SK-N-SH (cell line): ENCODE measurements around the gene KIF3C.

Experiments used
- CTCF ChIP-seq: fragments of 200-600 bp; sonication (generic); IDR thresholded peaks from 2 replicates; pipeline ENCODE4 v1.6.1; 2017; ENCODE audit warnings: antibody characterized with exemption, mild to moderate bottlenecking, moderate library complexity
- FOXJ3 ChIP-seq: sonication (generic); formaldehyde crosslinking; IDR thresholded peaks from 2 replicates; pipeline ENCODE4 v1.5.1; 2020; ENCODE audit warnings: mild to moderate bottlenecking, missing genetic modification reagents
- FOXM1 ChIP-seq: IDR thresholded peaks from 2 replicates; pipeline ENCODE4 v1.4.0; 2012; ENCODE audit warnings: low read depth, mild to moderate bottlenecking
- PBX3 ChIP-seq: IDR thresholded peaks from 2 replicates; pipeline ENCODE4; 2012
- POLR2AphosphoS5 ChIP-seq: IDR thresholded peaks from 2 replicates; pipeline ENCODE4 v1.6.1; 2012; ENCODE audit warnings: low read depth, low read length
- RXRA ChIP-seq: IDR thresholded peaks from 2 replicates; pipeline ENCODE4 v1.4.0; 2012; ENCODE audit warnings: low read depth, mild to moderate bottlenecking, borderline replicate concordance

GRCh38 chr2:25960920-25961319, 21.4 kb downstream of the KIF3C start:
- no peak for TF ChIP-seq CTCF
- TF ChIP-seq POLR2AphosphoS5, result no peak
- TF ChIP-seq FOXJ3 (CRISPR knock-in tag), result no peak
- TF ChIP-seq RXRA, result no peak; the same call in 1 of the 2 replicates
- peak; percentile 28; the same call in 1 of the 2 replicates for TF ChIP-seq PBX3
- TF ChIP-seq FOXM1, result no peak
